Uterus (tissue), 4 donors: ENCODE measurements around the gene GCLM. TPM values are rescaled to one million over a fixed set of nuclear protein-coding genes. Genes with fewer than 3 reads are reported as not detected.
"Not testable (repeated sequence)": the region's sequence is repeated elsewhere in the genome, so short reads cannot be mapped to it uniquely, and the experiment has no call there.

Experiments used
- DNase-seq, 2 donors: peaks; one replicate each; pipeline ENCODE4 v3.0.0-alpha.2; 2019 to 2020
- H3K27ac ChIP-seq, 2 donors: fragments of 200-600 bp; sonication (generic); 1 replicate in 1 of 2; 2 replicates in 1 of 2; pipeline ENCODE4 v1.5.1; 2016 to 2018
- H3K27me3 ChIP-seq, 2 donors: fragments of 200-600 bp; sonication (generic); one replicate each; pipeline ENCODE4 v1.5.1; 2018 to 2019; ENCODE audit warnings: control low read depth in 1 of 2
- H3K36me3 ChIP-seq, 2 donors: fragments of 200-600 bp; sonication (generic); one replicate each; pipeline ENCODE4 v1.5.1; 2019; ENCODE audit warnings: control low read depth in 1 of 2
- H3K4me1 ChIP-seq, 2 donors: fragments of 200-600 bp; sonication (generic); one replicate each; pipeline ENCODE4 v1.5.1; 2018 to 2019; ENCODE audit warnings: control low read depth in 1 of 2
- H3K4me3 ChIP-seq, 2 donors: fragments of 200-600 bp; sonication (generic); 1 replicate in 1 of 2; 2 replicates in 1 of 2; pipeline ENCODE4 v1.5.1; 2018 to 2019; ENCODE audit warnings: mild to moderate bottlenecking in 1 of 2
- H3K9me3 ChIP-seq, 2 donors: fragments of 200-600 bp; sonication (generic); one replicate each; pipeline ENCODE4 v1.5.1; 2019; ENCODE audit warnings: control low read depth in 1 of 2
- CTCF ChIP-seq, 4 experiments: fragments of 200-600 bp in 2 of 4; fragments of 450-650 bp in 2 of 4; sonication (generic) in 2 of 4; IDR thresholded peaks; one replicate each; pipeline ENCODE4 v1.5.1; 2016 to 2019; ENCODE audit warnings: antibody characterized with exemption in 4 of 4, mild to moderate bottlenecking in 2 of 4, moderate library complexity in 1 of 4
- POLR2A ChIP-seq, 2 donors: fragments of 450-650 bp; IDR thresholded peaks; one replicate each; pipeline ENCODE4 v1.6.1; 2016; ENCODE audit warnings: antibody characterized with exemption in 2 of 2, mild to moderate bottlenecking in 1 of 2, moderate library complexity in 1 of 2
- intact Hi-C: fragments of 100-400 bp; cut with DNase I; formaldehyde crosslinking; loops from one replicate; pipeline ENCODE4 v1.15.1; 2023; ENCODE audit warnings: low total_unique reads
- total RNA-seq, 4 donors: library from RNA; depleted of rRNA in 3 of 4; stranded (reverse); fragments of >200 nt in 3 of 4; gene quantifications; one replicate each; pipeline versions ENCODE4 v1.1.0 to v1.2.4, GENCODE V29; 2014 to 2023
- donor health status: DM: yes; HTN: yes; CAD: no.

GCLM gene
- total RNA-seq, 4 donors from 2014 or later: 0.26 to 13.1 (median 9.2) TPM

GRCh38 chr1:93938461-93939145, 29.4 kb upstream of the GCLM start:
- no peaks in the 10 kb centered on the region for H3K4me1 ChIP-seq
- intact Hi-C loops: no loop called here

GRCh38 chr1:93937997-93938396, 28.8 kb upstream of the GCLM start:
- Histone ChIP-seq H3K27me3 (no peaks in the 10 kb centered on the region), H3K4me1 (no peaks in the 10 kb centered on the region), H3K27ac (no peak overlapping the region), H3K36me3 (no peaks in the 10 kb centered on the region), H3K9me3 (no peaks in the 10 kb centered on the region), H3K4me3 (no peak overlapping the region)
- no peak for DNase-seq
- intact Hi-C loops: no loop called here
- TF ChIP-seq POLR2A (IDR thresholded peaks at IDR 0.05) (no peak), CTCF (IDR thresholded peaks at IDR 0.05) (no peak)

More at GRCh38 chr1:93938461-93939145, 29.4 kb upstream of the GCLM start:
- no peak for DNase-seq
- no peaks in the 10 kb centered on the region for H3K27me3 ChIP-seq
- H3K4me3 ChIP-seq: no peak overlapping the region
- TF ChIP-seq POLR2A (IDR thresholded peaks at IDR 0.05): no peak
- TF ChIP-seq CTCF (IDR thresholded peaks at IDR 0.05): no peak
- no peaks in the 10 kb centered on the region for H3K9me3 ChIP-seq
- H3K27ac ChIP-seq: no peak overlapping the region
- H3K36me3 ChIP-seq: no peaks in the 10 kb centered on the region

- H3K9me3 ChIP-seq: no peaks in the 10 kb centered on the region
- no peak overlapping the region for H3K4me3 ChIP-seq
- no peaks in the 10 kb centered on the region for H3K27me3 ChIP-seq
- TF ChIP-seq CTCF (IDR thresholded peaks at IDR 0.05) (no peak), POLR2A (IDR thresholded peaks at IDR 0.05) (no peak)
- H3K27ac ChIP-seq: no peak overlapping the region
- intact Hi-C loops: no loop called here
- H3K36me3 ChIP-seq: no peaks in the 10 kb centered on the region
- no peaks in the 10 kb centered on the region for H3K4me1 ChIP-seq
- DNase-seq: no peak
Measured at GRCh38 chr1:93925206-93925605, 16.0 kb upstream of the GCLM start.

GRCh38 chr1:93919780-93920179, 10.6 kb upstream of the GCLM start:
- Histone ChIP-seq H3K36me3 (no peaks in the 10 kb centered on the region), H3K9me3 (no peaks in the 10 kb centered on the region), H3K27me3 (no peaks in the 10 kb centered on the region), H3K4me1 (no peaks in the 10 kb centered on the region), H3K4me3 (no peak overlapping the region), H3K27ac (no peak overlapping the region)
- DNase-seq: no peak
- no peak for TF ChIP-seq CTCF (IDR thresholded peaks at IDR 0.05)
- TF ChIP-seq POLR2A (IDR thresholded peaks at IDR 0.05): no peak
- intact Hi-C loops: no loop called here

GRCh38 chr1:93917302-93917701, 8.1 kb upstream of the GCLM start:
- Histone ChIP-seq H3K4me1 (no peaks in the 10 kb centered on the region), H3K9me3 (no peaks in the 10 kb centered on the region), H3K27ac (no peak overlapping the region), H3K27me3 (no peaks in the 10 kb centered on the region), H3K36me3 (no peaks in the 10 kb centered on the region), H3K4me3 (no peak overlapping the region)
- DNase-seq: no peak
- no peak for TF ChIP-seq POLR2A (IDR thresholded peaks at IDR 0.05)
- intact Hi-C loops: no loop called here

- H3K4me3 ChIP-seq, H3K9me3 ChIP-seq, H3K27ac ChIP-seq, H3K4me1 ChIP-seq, DNase-seq, intact Hi-C loops, H3K27me3 ChIP-seq, H3K36me3 ChIP-seq: not testable (repeated sequence)
Measured at GRCh38 chr1:93910880-93911279, 1.6 kb upstream of the GCLM start.
